Left lung (tissue), 14 donors: Measurements from ENCODE around the gene GCNT1. TPM values are rescaled to one million over a fixed set of nuclear protein-coding genes. Genes with fewer than 3 reads are reported as not detected.

Experiments used
- ATAC-seq: fragments of 200-7000 bp; cut with Tn5 transposase; one replicate; pipeline ENCODE4 v1.9.1; 2020; ENCODE audit warnings: moderate library complexity
- DNase-seq, 4 donors: peaks; one replicate each; pipeline ENCODE4 v3.0.0-alpha.2; 2013 to 2020
- H3K27ac ChIP-seq, 2 donors: fragments of 200-600 bp; sonication (generic) in 1 of 2; one replicate each; pipeline versions ENCODE4 v1.5.0 to v1.8.0; 2020 to 2021
- H3K27me3 ChIP-seq, 2 donors: fragments of 200-600 bp; sonication (generic) in 1 of 2; one replicate each; pipeline versions ENCODE4 v1.5.0 to v1.8.0; 2020 to 2021
- H3K36me3 ChIP-seq, 2 donors: fragments of 200-600 bp; sonication (generic) in 1 of 2; one replicate each; pipeline versions ENCODE4 v1.5.0 to v1.8.0; 2020 to 2021
- H3K4me1 ChIP-seq, 2 donors: fragments of 200-600 bp; one replicate each; pipeline ENCODE4 v1.8.0; 2021
- H3K4me3 ChIP-seq, 2 donors: fragments of 200-600 bp; sonication (generic) in 1 of 2; one replicate each; pipeline versions ENCODE4 v1.5.0 to v1.8.0; 2020 to 2021; ENCODE audit warnings: mild to moderate bottlenecking in 1 of 2
- H3K9me3 ChIP-seq, 2 donors: fragments of 200-600 bp; sonication (generic) in 1 of 2; one replicate each; pipeline versions ENCODE4 v1.5.0 to v1.8.0; 2020 to 2021
- CTCF ChIP-seq, 2 donors: fragments of 200-600 bp; sonication (generic) in 1 of 2; IDR thresholded peaks; one replicate each; pipeline versions ENCODE4 v1.5.0 to v1.8.0; 2021; ENCODE audit warnings: antibody characterized with exemption in 2 of 2
- intact Hi-C, 2 donors: fragments of 100-400 bp; cut with DNase I; formaldehyde crosslinking; loops; one replicate each; pipeline versions ENCODE4 v1.11.2 to v1.14.2; 2022
- long read RNA-seq, 12 donors: library from polyadenylated mRNA in 2 of 12; unstranded in 2 of 12; transcript quantifications; one replicate each; pipeline ENCODE4 v2.0.0 and lab custom pipeline, GENCODE V29; 2019 to 2026
- polyA plus RNA-seq, 6 donors: library from polyadenylated mRNA; unstranded; fragments of 120-200 nt; gene quantifications; one replicate each; pipeline ENCODE4 v1.2.1, GENCODE V29; 2013; ENCODE audit not compliant: insufficient read length in 6 of 6
- total RNA-seq, 2 donors: library from RNA; stranded (reverse); fragmentation: NEBNext Ultra II Directional; extraction: Animal tissue kit (Norgen Biotek cat#: 25700); gene quantifications; one replicate each; pipeline ENCODE4 v1.2.1, GENCODE V29; 2021
- donor health status: DM: no; HTN: yes; CAD: no.
- donor health status: DM: no; HTN: no; CAD: no.

Gene GCNT1
- total RNA-seq (10 to 100 TPM; 10.8 to 17.0 TPM), polyA plus RNA-seq (1 to 10 TPM; 4.6 to 6.0 (median 5.3) TPM)
- long read RNA-seq, donor 1, full-length matches to known transcripts: 4 of 38 reads
- long read RNA-seq, donor 1, partial matches to known transcripts: 34 of 38 reads
- long read RNA-seq, donor 1, other reads (novel, unspliced or antisense): 0 of 38 reads
- long read RNA-seq, donor 2: 0 reads
- long read RNA-seq, donor 3: 0 reads
- long read RNA-seq, donor 4: 0 reads
- long read RNA-seq, donor 5, full-length matches to known transcripts: 3 of 3 reads
- long read RNA-seq, donor 5, partial matches to known transcripts: 0 of 3 reads
- long read RNA-seq, donor 5, other reads (novel, unspliced or antisense): 0 of 3 reads
- long read RNA-seq, donor 6, full-length matches to known transcripts: 3 of 3 reads
- long read RNA-seq, donor 6, partial matches to known transcripts: 0 of 3 reads
- long read RNA-seq, donor 6, other reads (novel, unspliced or antisense): 0 of 3 reads
- long read RNA-seq, donor 7: 0 reads
- long read RNA-seq, donor 8, full-length matches to known transcripts: 2 of 2 reads
- long read RNA-seq, donor 8, partial matches to known transcripts: 0 of 2 reads
- long read RNA-seq, donor 8, other reads (novel, unspliced or antisense): 0 of 2 reads
- long read RNA-seq, donor 9: 0 reads
- long read RNA-seq, donor 10, full-length matches to known transcripts: 1 of 1 reads
- long read RNA-seq, donor 10, partial matches to known transcripts: 0 of 1 reads
- long read RNA-seq, donor 10, other reads (novel, unspliced or antisense): 0 of 1 reads
- long read RNA-seq, donor 11: 0 reads
- long read RNA-seq, donor 12, full-length matches to known transcripts: 2 of 2 reads
- long read RNA-seq, donor 12, partial matches to known transcripts: 0 of 2 reads
- long read RNA-seq, donor 12, other reads (novel, unspliced or antisense): 0 of 2 reads

GRCh38 chr9:76458903-76459693 lies at the start of gene GCNT1:
Gene GCNT1 (plus strand): TSS chr9:76459182. CDS start chr9:76502382, 43,200 bp downstream.
- H3K36me3 ChIP-seq: no peaks in the 10 kb centered on the region
- ATAC-seq: peak; percentile 99
- peak; percentile 26 to 39 for TF ChIP-seq CTCF (IDR thresholded peaks at IDR 0.05)
- peak within 1 kb of the TSS; percentile 80 to 93 for H3K4me3 ChIP-seq
- peak; percentile 56 to 98 (median 90) for DNase-seq
- peaks cover 0 to 43% of the 10 kb centered on the region in 2 donors for H3K4me1 ChIP-seq
- H3K27me3 ChIP-seq: no peaks in the 10 kb centered on the region
- H3K27ac ChIP-seq: peak within 1 kb of the TSS; percentile 71 to 82
- intact Hi-C loops: no loop called here
- H3K9me3 ChIP-seq: no peaks in the 10 kb centered on the region

- no peak overlapping the region for H3K4me3 ChIP-seq
- DNase-seq (no peak), ATAC-seq (no peak)
- H3K36me3 ChIP-seq: no peaks in the 10 kb centered on the region
- H3K27ac ChIP-seq: no peak overlapping the region
- no peaks in the 10 kb centered on the region for H3K4me1 ChIP-seq
- no peak for TF ChIP-seq CTCF (IDR thresholded peaks at IDR 0.05)
- intact Hi-C loops: no loop called here
- peaks cover 0 to 10% of the 10 kb centered on the region in 2 donors for H3K9me3 ChIP-seq
- H3K27me3 ChIP-seq: no peaks in the 10 kb centered on the region
Observed at GRCh38 chr9:76412638-76413037, 46.3 kb upstream of the GCNT1 start.

GRCh38 chr9:76413658-76414057 lies 45.3 kb upstream of the GCNT1 start:
- H3K27ac ChIP-seq: no peak overlapping the region

GRCh38 chr9:76414661-76415060 lies 44.3 kb upstream of the GCNT1 start:
- H3K36me3 ChIP-seq: no peaks in the 10 kb centered on the region
- H3K4me3 ChIP-seq: no peak overlapping the region
- TF ChIP-seq CTCF (IDR thresholded peaks at IDR 0.05): no peak
- H3K27ac ChIP-seq: no peak overlapping the region
- no peaks in the 10 kb centered on the region for H3K4me1 ChIP-seq
- no peak for ATAC-seq
- H3K27me3 ChIP-seq: no peaks in the 10 kb centered on the region
- H3K9me3 ChIP-seq: peaks cover 0 to 10% of the 10 kb centered on the region in 2 donors
- no peak for DNase-seq
- intact Hi-C loops: no loop called here

More at GRCh38 chr9:76413658-76414057, 45.3 kb upstream of the GCNT1 start:
- ATAC-seq: no peak
- DNase-seq: no peak
- Histone ChIP-seq H3K36me3 (no peaks in the 10 kb centered on the region), H3K4me3 (no peak overlapping the region), H3K9me3 (peaks cover 0 to 10% of the 10 kb centered on the region in 2 donors), H3K27me3 (no peaks in the 10 kb centered on the region), H3K4me1 (no peaks in the 10 kb centered on the region)
- TF ChIP-seq CTCF (IDR thresholded peaks at IDR 0.05): no peak
- intact Hi-C loops: no loop called here
